ENCODE results near the gene ZNF385C. TPM values are rescaled to one million over a fixed set of nuclear protein-coding genes. Genes with fewer than 3 reads are reported as not detected.

Gene ZNF385C
- total RNA-seq, 1 experiment from 2014 or later, result 3.7 TPM

DNA sequence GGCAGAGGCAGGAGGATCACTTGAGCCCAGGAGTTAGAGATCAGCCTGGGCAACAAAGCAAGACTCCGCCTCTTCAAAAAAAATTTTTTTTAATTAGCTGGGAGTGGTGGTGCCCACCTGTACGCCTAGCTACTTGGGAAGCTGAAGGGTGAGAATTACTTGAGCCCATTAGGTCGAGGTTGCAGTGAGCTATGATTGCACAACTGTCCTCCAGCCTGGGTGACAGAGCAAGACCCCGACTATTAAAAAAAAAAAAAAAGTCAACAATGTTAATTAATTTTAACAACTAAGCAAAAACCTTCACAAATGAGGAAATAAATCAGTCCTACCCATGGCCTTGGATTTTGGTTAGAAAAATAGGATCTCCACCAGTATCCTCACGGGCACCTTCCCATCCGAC is 8.9 kb upstream of the ZNF385C start:
- Mint-ChIP-seq H3K4me3 (peak overlapping the region; percentile 70), H3K9me3 (no peaks in the 10 kb centered on the region), H3K27ac (no peak overlapping the region), H3K36me3 (no peaks in the 10 kb centered on the region), H3K27me3 (ENCODE audit: low read depth) (peaks cover 6% of the 10 kb centered on the region), H3K4me1 (peaks cover 23% of the 10 kb centered on the region)
- CTCF ChIA-PET, result interaction anchor here (0.6 to 4.1 kb wide), 12 partner anchors 9 to 411 kb away, joined by 3 to 19 read pairs (median 6); partner anchors contain the start of genes DNAJC7, KAT2A and NKIRAS2
- ATAC-seq, result no peak
- DNase-seq (ENCODE audit: low spot score), result no peak
- POLR2A ChIA-PET, result interaction anchor here (0.7 to 1.1 kb wide), 4 partner anchors 34 to 158 kb away, joined by 3 to 4 read pairs (median 3); no protein-coding TSS in a partner anchor
- no peak for TF ChIP-seq JAZF1 (CRISPR knock-in tag; IDR thresholded peaks at IDR 0.05)
- no peak for TF ChIP-seq MYBL2 (CRISPR knock-in tag; IDR thresholded peaks at IDR 0.05)
- no peak for TF ChIP-seq ETV6 (CRISPR knock-in tag; IDR thresholded peaks at IDR 0.05)
- TF ChIP-seq, protein P1, sequence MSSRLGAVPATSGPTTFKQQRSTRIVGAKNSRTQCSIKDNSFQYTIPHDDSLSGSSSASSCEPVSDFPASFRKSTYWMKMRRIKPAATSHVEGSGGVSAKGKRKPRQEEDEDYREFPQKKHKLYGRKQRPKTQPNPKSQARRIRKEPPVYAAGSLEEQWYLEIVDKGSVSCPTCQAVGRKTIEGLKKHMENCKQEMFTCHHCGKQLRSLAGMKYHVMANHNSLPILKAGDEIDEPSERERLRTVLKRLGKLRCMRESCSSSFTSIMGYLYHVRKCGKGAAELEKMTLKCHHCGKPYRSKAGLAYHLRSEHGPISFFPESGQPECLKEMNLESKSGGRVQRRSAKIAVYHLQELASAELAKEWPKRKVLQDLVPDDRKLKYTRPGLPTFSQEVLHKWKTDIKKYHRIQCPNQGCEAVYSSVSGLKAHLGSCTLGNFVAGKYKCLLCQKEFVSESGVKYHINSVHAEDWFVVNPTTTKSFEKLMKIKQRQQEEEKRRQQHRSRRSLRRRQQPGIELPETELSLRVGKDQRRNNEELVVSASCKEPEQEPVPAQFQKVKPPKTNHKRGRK (CRISPR knock-in tag; IDR thresholded peaks at IDR 0.05; ENCODE audit: borderline replicate concordance), result no peak
- TF ChIP-seq GRHL2 (CRISPR knock-in tag; IDR thresholded peaks at IDR 0.05; ENCODE audit: insufficient replicate concordance, severe bottlenecking), result no peak
- no peak for TF ChIP-seq HMGXB4 (CRISPR knock-in tag; IDR thresholded peaks at IDR 0.05)
- no peak for TF ChIP-seq HMGA2 (CRISPR knock-in tag; IDR thresholded peaks at IDR 0.05)

DNA sequence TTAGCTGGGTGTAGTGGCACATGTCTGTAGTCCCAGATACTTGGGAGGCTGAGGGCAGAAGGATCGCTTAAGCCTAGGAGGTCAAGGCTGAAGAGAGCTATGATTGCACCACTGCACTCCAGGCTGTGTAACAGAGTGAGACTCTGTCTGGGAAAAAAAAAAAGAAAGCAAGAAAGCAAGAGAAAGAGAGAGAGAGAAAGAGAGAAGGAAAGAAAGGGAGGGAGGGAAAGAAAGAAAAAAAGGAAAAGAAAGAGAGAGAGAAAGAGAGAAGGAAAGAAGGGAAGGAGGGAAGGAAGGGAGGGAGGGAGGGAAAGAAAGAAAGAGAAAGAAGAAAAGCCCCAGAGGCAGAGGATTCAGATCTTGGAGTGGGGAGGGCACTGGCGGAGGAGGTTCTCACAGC is 7.7 kb upstream of the ZNF385C start:
- Mint-ChIP-seq H3K9me3 (no peaks in the 10 kb centered on the region), H3K4me1 (peaks cover 19% of the 10 kb centered on the region), H3K27ac (no peak overlapping the region), H3K4me3 (no peak overlapping the region), H3K27me3 (ENCODE audit: low read depth) (peaks cover 6% of the 10 kb centered on the region), H3K36me3 (no peaks in the 10 kb centered on the region)
- ChIA-PET CTCF (interaction anchor here (0.5 to 1.1 kb wide), 3 partner anchors 15 to 51 kb away, joined by 3 to 5 read pairs (median 3); partner anchors contain the start of gene KAT2A), POLR2A (no interaction called here)
- ATAC-seq, result no peak
- no peak for TF ChIP-seq OVOL2 (CRISPR knock-in tag; IDR thresholded peaks at IDR 0.05; ENCODE audit: borderline replicate concordance)
- TF ChIP-seq HMGXB4 (CRISPR knock-in tag; IDR thresholded peaks at IDR 0.05), result no peak
- TF ChIP-seq ARID4B (CRISPR knock-in tag; IDR thresholded peaks at IDR 0.05; ENCODE audit: borderline replicate concordance), result no peak
- no peak for TF ChIP-seq ZNF416 (CRISPR knock-in tag; IDR thresholded peaks at IDR 0.05)
- TF ChIP-seq RORB (CRISPR knock-in tag; IDR thresholded peaks at IDR 0.05), result no peak
- no peak for TF ChIP-seq ZNF423 (CRISPR knock-in tag; IDR thresholded peaks at IDR 0.05)
- TF ChIP-seq ZBTB21 (CRISPR knock-in tag; IDR thresholded peaks at IDR 0.05; ENCODE audit: borderline replicate concordance), result no peak
- TF ChIP-seq, protein P2, sequence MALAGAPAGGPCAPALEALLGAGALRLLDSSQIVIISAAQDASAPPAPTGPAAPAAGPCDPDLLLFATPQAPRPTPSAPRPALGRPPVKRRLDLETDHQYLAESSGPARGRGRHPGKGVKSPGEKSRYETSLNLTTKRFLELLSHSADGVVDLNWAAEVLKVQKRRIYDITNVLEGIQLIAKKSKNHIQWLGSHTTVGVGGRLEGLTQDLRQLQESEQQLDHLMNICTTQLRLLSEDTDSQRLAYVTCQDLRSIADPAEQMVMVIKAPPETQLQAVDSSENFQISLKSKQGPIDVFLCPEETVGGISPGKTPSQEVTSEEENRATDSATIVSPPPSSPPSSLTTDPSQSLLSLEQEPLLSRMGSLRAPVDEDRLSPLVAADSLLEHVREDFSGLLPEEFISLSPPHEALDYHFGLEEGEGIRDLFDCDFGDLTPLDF (CRISPR knock-in tag; IDR thresholded peaks at IDR 0.05), result no peak
- TF ChIP-seq ZNF671 (CRISPR knock-in tag; IDR thresholded peaks at IDR 0.05), result no peak
- no peak for TF ChIP-seq RELA (CRISPR knock-in tag; IDR thresholded peaks at IDR 0.05; ENCODE audit: borderline replicate concordance)
- no peak for TF ChIP-seq ATF3 (CRISPR knock-in tag; conservative IDR thresholded peaks at IDR 0.05)
- TF ChIP-seq, protein P3, sequence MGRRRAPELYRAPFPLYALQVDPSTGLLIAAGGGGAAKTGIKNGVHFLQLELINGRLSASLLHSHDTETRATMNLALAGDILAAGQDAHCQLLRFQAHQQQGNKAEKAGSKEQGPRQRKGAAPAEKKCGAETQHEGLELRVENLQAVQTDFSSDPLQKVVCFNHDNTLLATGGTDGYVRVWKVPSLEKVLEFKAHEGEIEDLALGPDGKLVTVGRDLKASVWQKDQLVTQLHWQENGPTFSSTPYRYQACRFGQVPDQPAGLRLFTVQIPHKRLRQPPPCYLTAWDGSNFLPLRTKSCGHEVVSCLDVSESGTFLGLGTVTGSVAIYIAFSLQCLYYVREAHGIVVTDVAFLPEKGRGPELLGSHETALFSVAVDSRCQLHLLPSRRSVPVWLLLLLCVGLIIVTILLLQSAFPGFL (CRISPR knock-in tag; IDR thresholded peaks at IDR 0.05; ENCODE audit: borderline replicate concordance), result no peak
- no peak for TF ChIP-seq MXD4 (CRISPR knock-in tag; IDR thresholded peaks at IDR 0.05; ENCODE audit: borderline replicate concordance)
- DNase-seq (ENCODE audit: low spot score), result no peak
